ENCODE data around the gene RSAD1.

DNA sequence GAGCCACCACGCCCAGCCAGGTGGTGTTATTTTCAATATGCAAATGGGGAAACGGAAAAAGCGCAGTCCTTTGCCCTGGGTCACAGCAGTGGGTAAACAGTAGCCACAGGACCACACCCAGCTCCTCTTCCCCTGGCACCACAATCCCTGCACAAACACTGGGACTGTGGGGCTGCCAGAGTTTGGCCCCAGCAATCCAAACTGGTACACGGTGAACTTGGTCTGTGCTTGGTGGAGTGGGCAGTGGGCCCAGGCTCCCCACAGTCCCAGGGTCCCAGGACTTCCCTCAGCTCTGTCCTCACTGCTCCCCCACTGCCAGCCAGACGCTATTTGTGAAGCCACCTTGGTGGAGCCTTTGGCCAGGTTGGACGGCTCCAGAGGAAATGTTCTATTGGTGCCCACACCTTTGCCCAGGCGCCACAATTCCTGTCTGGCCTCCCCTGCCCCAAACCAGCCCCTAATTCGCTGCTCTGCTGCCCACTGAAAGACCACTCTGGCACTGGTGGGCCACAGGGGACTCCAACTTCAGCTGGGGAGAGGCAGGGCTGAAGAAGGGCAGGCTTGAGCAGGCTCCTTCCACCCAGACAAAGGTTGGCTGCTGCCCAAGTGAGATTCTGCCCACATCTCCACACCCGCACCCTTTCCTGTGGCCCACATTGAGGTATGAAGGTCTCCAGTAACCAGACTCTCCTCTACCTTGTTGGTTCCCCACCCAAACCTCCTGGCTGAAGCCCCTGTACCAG, 12.1 kb upstream of the RSAD1 start:
- TF ChIP-seq PRDM1 (tag by site-specific recombination; IDR thresholded peaks at IDR 0.05) = no peak
- TF ChIP-seq, protein P1, sequence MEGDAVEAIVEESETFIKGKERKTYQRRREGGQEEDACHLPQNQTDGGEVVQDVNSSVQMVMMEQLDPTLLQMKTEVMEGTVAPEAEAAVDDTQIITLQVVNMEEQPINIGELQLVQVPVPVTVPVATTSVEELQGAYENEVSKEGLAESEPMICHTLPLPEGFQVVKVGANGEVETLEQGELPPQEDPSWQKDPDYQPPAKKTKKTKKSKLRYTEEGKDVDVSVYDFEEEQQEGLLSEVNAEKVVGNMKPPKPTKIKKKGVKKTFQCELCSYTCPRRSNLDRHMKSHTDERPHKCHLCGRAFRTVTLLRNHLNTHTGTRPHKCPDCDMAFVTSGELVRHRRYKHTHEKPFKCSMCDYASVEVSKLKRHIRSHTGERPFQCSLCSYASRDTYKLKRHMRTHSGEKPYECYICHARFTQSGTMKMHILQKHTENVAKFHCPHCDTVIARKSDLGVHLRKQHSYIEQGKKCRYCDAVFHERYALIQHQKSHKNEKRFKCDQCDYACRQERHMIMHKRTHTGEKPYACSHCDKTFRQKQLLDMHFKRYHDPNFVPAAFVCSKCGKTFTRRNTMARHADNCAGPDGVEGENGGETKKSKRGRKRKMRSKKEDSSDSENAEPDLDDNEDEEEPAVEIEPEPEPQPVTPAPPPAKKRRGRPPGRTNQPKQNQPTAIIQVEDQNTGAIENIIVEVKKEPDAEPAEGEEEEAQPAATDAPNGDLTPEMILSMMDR (tag by site-specific recombination; IDR thresholded peaks at IDR 0.05) = no peak
